Measurements from ENCODE around the gene KRT1. TPM values are rescaled to one million over a fixed set of nuclear protein-coding genes. Genes with fewer than 3 reads are reported as not detected.

KRT1 gene
- polyA plus RNA-seq, 2 of the 4 experiments (the other 2 are of a cell fraction) = not detected

DNA sequence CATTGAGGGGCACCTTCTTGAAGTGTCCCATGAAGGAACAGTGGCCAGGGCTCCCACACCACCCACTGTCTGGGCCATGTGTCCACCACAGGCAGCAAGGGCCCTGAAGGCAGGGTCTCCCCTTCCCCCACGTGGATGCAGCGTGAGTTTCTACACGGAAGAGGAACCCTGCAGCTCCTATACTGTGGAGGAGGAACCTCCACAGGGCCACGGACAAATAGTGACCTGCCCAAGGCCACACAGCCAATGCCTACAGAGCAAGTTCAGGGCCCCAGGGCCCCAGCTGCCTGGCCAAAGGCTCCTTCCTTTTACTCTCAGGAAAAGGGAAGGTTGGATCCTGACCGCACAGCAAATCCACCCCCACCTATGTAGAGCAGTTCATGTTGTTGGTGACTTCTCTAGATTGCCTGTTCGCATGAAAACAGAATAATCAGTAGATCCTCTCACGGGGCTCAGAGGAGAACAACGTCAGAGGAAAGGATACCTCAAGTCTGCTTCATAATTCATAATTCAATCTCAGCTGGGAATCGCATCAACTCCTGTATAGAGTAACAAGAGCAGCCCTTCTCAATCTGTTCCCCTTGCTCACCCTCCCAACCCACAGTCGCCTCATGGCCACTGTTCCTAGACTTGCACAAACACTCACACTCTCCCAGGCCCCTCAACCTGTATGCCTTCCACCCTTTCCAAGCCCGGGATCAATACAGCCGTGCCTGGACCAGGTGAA, 50.8 kb downstream of the KRT1 start (continued):
- TF ChIP-seq ZNF302 (CRISPR knock-in tag; IDR thresholded peaks at IDR 0.05) (no peak), POLR2A (IDR thresholded peaks at IDR 0.05; ENCODE audit: low read length) (no peak), CBX8 (IDR thresholded peaks at IDR 0.05) (no peak)

DNA sequence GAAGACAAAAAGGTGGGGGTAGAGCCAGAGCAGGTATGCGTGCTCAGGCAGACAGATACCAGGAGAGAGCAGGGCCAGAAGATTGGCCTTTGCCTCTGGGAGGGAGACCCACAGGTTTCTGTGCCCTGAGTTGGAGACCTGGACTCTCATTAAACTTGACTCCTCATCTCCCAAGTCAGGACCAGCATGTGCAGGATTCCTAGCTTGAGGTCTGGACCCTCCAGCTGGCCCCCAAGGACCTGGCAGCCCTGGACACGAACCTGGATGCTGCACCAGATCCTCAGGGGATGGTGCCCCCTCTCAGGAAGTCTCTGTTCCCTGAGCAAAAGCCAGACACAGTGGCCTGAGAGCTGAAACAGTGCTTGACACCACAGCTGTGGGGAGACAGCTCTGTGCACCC, 51.4 kb downstream of the KRT1 start:
- DNase-seq (ENCODE audit: low read depth in 1 of 2, low spot score in 1 of 2) = no peak
- FAIRE-seq = no peak
- POLR2A ChIA-PET = no interaction called here
- TF ChIP-seq RARB (CRISPR knock-in tag; IDR thresholded peaks at IDR 0.05) (no peak), CBX8 (IDR thresholded peaks at IDR 0.05) (no peak), FOXS1 (CRISPR knock-in tag; IDR thresholded peaks at IDR 0.05) (no peak), POLR2AphosphoS2 (conservative IDR thresholded peaks at IDR 0.05; ENCODE audit: low read length) (no peak), MAFK (IDR thresholded peaks at IDR 0.05; ENCODE audit: partially characterized antibody) (no peak), ZNF302 (CRISPR knock-in tag; IDR thresholded peaks at IDR 0.05) (no peak), EHMT2 (IDR thresholded peaks at IDR 0.05; ENCODE audit: low read depth) (no peak), NPAS2 (CRISPR knock-in tag; IDR thresholded peaks at IDR 0.05; ENCODE audit: borderline replicate concordance) (no peak), HOXB13 (CRISPR knock-in tag; IDR thresholded peaks at IDR 0.05; ENCODE audit: low read depth) (no peak), RCOR1 (IDR thresholded peaks at IDR 0.05; ENCODE audit: low read depth, low read length) (no peak), EP300 (IDR thresholded peaks at IDR 0.05) (no peak), CEBPB (IDR thresholded peaks at IDR 0.05) (no peak), NFE2L2 (conservative IDR thresholded peaks at IDR 0.05; ENCODE audit: low read length) (no peak), PHF8 (IDR thresholded peaks at IDR 0.05; ENCODE audit: borderline replicate concordance, low read depth) (no peak)
- TF ChIP-seq, protein P1, sequence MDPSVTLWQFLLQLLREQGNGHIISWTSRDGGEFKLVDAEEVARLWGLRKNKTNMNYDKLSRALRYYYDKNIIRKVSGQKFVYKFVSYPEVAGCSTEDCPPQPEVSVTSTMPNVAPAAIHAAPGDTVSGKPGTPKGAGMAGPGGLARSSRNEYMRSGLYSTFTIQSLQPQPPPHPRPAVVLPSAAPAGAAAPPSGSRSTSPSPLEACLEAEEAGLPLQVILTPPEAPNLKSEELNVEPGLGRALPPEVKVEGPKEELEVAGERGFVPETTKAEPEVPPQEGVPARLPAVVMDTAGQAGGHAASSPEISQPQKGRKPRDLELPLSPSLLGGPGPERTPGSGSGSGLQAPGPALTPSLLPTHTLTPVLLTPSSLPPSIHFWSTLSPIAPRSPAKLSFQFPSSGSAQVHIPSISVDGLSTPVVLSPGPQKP (IDR thresholded peaks at IDR 0.05; ENCODE audit: low read depth, low read length) = no peak
- TF ChIP-seq, protein P2, sequence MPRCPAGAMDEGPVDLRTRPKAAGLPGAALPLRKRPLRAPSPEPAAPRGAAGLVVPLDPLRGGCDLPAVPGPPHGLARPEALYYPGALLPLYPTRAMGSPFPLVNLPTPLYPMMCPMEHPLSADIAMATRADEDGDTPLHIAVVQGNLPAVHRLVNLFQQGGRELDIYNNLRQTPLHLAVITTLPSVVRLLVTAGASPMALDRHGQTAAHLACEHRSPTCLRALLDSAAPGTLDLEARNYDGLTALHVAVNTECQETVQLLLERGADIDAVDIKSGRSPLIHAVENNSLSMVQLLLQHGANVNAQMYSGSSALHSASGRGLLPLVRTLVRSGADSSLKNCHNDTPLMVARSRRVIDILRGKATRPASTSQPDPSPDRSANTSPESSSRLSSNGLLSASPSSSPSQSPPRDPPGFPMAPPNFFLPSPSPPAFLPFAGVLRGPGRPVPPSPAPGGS (IDR thresholded peaks at IDR 0.05) = no peak
- TF ChIP-seq, protein P3, sequence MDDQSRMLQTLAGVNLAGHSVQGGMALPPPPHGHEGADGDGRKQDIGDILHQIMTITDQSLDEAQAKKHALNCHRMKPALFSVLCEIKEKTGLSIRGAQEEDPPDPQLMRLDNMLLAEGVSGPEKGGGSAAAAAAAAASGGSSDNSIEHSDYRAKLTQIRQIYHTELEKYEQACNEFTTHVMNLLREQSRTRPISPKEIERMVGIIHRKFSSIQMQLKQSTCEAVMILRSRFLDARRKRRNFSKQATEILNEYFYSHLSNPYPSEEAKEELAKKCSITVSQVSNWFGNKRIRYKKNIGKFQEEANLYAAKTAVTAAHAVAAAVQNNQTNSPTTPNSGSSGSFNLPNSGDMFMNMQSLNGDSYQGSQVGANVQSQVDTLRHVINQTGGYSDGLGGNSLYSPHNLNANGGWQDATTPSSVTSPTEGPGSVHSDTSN (IDR thresholded peaks at IDR 0.05) = no peak
- TF ChIP-seq, protein P4, sequence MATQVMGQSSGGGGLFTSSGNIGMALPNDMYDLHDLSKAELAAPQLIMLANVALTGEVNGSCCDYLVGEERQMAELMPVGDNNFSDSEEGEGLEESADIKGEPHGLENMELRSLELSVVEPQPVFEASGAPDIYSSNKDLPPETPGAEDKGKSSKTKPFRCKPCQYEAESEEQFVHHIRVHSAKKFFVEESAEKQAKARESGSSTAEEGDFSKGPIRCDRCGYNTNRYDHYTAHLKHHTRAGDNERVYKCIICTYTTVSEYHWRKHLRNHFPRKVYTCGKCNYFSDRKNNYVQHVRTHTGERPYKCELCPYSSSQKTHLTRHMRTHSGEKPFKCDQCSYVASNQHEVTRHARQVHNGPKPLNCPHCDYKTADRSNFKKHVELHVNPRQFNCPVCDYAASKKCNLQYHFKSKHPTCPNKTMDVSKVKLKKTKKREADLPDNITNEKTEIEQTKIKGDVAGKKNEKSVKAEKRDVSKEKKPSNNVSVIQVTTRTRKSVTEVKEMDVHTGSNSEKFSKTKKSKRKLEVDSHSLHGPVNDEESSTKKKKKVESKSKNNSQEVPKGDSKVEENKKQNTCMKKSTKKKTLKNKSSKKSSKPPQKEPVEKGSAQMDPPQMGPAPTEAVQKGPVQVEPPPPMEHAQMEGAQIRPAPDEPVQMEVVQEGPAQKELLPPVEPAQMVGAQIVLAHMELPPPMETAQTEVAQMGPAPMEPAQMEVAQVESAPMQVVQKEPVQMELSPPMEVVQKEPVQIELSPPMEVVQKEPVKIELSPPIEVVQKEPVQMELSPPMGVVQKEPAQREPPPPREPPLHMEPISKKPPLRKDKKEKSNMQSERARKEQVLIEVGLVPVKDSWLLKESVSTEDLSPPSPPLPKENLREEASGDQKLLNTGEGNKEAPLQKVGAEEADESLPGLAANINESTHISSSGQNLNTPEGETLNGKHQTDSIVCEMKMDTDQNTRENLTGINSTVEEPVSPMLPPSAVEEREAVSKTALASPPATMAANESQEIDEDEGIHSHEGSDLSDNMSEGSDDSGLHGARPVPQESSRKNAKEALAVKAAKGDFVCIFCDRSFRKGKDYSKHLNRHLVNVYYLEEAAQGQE (IDR thresholded peaks at IDR 0.05) = no peak
- TF ChIP-seq, protein P5, sequence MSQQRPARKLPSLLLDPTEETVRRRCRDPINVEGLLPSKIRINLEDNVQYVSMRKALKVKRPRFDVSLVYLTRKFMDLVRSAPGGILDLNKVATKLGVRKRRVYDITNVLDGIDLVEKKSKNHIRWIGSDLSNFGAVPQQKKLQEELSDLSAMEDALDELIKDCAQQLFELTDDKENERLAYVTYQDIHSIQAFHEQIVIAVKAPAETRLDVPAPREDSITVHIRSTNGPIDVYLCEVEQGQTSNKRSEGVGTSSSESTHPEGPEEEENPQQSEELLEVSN (IDR thresholded peaks at IDR 0.05; ENCODE audit: borderline replicate concordance, low read depth) = no peak
- no peak overlapping the region for H3K4me2 ChIP-seq
- no peaks in the 10 kb centered on the region for H3K9me3 ChIP-seq
- H3K4me1 ChIP-seq = peaks cover 6% of the 10 kb centered on the region; the same call in 1 of the 3 replicates
- H3K4me3 ChIP-seq = no peak overlapping the region
- WGBS (ENCODE audit: missing lambda C conversion rate) = 59% methylated on average over 2 of the region's 2 CpGs
- CTCF ChIA-PET = interaction anchor here (1.0 to 1.9 kb wide), 2 partner anchors 19 to 321 kb away, joined by 3 to 5 read pairs; no protein-coding TSS in a partner anchor
- H3K27ac ChIP-seq = no peak overlapping the region
- ATAC-seq = no peak
